HG03095 (cell line): ENCODE data around the gene FANCG.

Experiments used
- ATAC-seq: cut with Tn5 transposase; IDR thresholded peaks from one replicate; pipeline ENCODE4 v1.9.1; 2021; ENCODE audit warnings: moderate library complexity; ENCODE audit not compliant: unreplicated experiment

Gene FANCG

DNA sequence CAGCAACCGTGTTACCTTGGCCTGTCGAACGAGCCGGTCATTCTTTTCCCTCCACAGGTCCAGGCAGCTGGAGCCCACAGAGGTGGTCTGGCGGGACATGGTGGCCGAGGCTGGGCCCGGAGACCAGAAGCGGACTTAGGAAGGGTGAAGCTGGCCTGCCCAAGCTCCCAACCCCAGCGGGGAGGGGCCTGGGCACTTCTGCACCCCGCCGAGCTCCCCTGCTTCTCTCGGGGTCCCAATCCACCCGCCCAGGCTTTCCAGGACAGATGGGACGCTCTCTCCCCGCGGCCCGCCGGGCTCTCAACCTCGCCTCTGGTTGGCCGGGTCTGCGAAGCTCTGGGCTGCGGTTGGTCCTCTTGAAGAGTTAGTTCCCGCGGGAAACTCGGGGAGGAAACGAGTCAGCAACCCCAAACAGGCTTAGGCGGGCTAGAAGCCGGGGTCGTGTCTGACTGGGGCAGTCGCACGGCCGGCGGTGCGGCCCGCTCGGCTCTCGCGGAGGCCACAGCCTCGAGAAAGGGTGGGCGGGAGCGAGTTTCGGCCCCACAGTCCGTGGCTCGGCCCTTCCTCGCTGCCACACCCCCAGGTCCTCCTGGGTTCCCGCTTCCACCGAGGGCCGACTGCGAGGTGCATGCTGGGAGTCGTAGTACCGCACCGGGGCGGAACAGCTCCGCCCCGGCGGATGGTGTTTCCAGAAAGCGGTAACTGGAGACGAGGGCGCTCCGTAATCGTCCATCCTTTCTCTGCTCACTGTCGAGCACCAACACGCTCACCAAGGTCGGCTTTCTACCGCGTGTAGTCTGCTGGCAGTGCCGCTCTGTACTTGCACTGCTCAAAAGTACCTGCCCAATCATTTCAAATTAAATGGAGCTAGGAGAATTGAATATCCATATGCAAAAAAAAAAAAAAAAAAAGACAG, at the start of gene FANCG:
Gene FANCG (minus strand): TSS at position 517 of the 916 bp plus-strand sequence. CDS start 418 bp downstream, at position 99.
- ATAC-seq: peak; percentile 89

DNA sequence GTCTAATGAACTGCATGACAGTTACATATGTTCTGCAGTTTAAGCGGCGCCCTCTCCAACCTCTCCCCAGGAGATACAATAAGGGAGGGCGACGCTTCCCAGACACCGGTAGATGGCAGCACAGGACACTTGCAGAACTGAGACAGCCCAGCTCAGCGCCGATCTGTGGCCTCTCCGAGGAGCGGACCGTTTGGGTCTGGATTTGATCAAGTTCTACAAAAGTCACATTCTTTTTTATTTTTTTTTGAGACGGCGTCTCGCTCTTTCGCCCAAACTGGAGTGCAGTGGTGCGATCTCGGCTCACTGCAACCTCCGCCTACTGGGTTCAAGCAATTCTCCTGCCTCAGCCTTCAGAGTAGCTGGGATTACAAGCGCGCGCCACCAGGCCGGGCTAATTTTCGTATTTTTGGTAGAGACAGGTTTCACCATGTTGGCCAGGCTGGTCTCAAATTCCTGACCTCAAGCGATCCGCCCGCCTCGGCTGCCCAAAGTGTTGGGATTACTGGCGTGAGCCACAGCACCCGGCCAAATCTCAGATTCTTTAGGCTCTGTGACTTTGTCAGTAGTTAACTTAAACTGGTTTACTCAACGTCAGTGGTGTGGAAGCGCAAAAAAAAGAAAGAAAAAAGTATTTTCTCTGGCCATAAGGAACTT, 37.3 kb upstream of the FANCG start:
- peak; percentile 33 for ATAC-seq

DNA sequence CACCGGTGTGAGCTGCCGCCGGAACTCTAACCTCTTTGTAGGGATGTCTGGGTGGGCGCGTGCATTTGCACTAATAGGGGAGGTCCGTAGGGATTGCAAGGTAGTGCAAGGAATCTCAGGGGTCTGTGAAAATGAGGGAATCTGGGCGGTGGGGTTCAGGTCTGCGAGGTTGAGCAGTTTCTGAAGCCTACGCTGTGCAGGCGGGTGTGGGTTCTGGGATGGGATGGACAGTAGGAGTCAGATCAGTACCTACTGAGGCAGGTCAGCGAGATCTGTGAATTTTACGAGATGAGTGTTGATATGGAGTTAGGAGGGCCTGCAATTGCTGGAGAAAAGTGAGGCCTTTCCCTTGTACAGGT, 36.8 kb upstream of the FANCG start:
- no peak for ATAC-seq

DNA sequence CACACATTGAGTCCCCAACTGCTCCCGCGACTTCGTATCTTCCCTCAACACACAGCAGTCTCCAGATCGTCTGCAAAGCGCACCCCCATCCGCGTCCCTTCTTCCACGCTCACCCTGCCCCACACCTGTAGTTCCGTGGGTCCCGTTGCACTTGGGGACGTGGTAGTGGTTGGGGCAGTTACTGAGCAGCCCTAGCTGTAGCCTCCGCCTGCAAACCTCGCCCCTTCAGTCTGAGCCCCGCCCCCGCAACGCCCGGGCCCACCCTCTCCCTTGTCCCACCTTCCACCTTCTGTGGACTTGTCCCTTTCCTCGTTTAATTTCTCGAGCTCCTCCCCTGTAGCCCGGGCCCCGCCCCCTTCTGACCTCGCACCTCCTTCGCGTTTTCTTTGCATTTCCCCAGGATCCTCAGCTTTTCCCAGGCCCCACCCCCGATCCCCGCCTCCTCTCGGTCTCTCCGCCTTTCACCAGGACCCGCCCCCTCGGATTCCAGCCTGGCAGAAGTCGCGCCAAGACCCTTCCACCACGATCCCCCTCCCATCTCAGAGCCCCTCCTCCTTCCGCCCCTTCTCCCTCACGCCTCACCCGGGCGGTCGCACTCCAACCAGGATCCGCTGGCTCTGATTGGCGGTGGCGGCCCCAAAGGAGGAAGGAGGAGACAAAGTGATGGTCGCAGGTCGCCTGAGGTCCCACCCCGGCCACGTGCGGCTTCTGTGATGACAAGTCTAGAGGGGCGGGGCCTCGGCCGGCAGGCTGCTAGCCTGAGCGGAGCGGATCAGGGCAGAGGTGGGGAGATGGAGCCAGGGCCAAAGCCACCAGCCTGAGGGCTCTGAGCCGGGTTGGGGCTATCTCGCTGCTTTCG, 36.2 kb upstream of the FANCG start, which contains the start of gene ATOSB:
Gene ATOSB (minus strand): TSS at position 183 of the 859 bp plus-strand sequence. CDS start 7,588 bp downstream, outside the sequence.
- peak; percentile 53 for ATAC-seq

DNA sequence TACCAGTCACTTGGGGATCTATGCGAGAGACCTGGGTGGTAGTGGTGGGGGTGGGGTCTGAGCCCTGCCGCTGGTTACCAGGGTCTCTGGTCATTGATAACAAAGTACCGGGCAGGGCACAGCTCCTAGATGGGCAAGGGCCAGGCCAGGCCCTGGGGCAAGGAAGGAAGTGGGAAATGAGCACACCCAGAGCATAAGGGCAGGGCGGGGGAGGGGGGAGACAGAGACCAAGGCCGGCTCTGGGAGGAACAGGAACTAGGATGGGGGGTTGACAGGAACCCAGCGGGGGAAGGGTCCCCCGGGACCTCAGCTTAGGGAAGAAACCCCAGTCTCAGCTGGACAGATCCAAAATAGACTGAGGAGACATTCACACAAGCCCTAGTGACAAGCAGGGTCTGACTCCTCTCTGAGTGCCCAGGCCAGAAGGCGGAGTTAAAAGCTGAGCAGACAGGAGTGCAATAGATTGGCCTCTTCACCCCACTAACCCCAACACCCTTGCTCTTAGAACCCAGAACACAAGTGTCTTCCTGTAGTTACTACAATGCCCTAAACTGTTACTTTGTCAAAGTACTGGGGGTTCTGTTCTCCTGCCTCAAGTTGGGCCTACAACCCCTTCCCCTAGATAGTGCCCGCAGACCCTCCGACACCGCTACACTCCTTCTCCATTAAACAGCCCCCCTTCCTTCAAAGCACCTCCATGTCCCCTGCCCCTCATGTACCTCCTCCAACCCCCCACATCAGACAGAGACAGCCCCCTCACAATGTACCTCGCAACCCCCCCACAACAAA, 35.3 kb upstream of the FANCG start:
- ATAC-seq: no peak

DNA sequence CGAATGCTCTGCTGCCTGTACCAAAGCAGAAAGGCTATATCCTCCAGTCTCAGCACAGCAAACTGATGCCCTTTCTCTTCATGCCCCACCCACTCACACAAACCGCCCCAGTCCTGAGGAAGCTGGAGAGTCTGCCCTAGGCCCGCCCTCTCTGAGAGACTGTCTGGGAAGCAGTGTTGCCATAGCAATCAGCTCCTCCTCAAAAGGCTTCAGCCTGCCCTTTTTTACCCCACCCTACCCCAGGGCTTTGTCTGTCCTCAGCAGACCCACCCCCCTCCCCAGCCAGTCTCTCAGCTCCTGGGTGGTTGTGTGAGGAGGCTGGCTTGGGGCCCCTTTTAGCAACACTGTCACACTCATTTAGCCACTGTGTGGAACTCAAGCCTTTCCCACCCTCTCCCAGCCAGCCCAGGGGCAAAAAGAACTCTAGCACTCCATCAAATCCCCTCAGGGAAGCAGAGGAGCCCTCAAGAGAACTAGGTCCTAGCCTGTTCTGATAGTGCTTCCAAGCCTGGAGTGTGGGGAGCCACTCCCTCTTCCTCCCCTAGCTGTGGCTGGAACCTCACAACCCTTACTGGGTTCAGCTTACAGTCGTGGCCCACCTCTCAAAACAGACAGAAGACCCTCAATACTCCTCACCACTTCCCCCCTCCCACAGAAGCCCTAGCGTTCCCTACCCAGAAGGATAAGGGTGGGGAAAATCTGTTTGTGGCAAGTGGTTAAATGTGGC, 34.5 kb upstream of the FANCG start:
- ATAC-seq: no peak

DNA sequence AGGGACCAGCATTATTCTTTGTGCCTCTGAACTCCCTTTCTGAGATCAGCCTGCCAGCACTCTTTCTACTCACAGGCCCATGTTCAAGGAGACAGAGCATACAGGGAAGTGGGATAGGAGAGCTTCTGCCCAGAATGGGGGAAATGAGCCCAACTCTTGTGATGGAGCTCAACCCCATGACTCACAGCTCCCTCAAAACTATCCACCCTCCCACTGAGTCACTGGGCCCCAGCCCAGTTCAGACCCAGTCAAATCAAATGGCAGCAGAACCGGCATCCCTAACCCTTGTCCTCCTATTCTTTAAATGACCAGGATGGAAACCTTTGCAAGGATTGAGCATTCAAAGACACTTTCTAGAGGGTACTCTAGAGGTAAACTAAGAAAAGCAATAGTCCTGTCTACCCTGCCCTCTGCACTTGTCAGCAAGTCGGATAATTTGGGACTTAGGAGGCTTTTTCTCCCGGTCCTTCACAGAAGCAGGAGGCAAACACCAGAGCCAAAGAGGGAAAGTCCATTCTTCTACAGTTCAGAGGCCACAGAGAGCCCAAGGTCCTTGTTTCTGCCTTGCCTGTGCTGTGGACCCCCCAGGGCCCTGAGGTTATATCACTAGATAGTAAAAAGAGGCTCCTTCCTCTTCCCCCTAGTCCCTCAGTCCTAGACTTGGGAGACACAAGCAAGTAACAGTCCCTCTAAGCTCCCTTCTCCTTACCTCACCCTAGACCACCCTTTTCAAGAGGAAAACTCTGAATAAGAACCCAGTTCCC, 32.7 kb upstream of the FANCG start:
- ATAC-seq: no peak

DNA sequence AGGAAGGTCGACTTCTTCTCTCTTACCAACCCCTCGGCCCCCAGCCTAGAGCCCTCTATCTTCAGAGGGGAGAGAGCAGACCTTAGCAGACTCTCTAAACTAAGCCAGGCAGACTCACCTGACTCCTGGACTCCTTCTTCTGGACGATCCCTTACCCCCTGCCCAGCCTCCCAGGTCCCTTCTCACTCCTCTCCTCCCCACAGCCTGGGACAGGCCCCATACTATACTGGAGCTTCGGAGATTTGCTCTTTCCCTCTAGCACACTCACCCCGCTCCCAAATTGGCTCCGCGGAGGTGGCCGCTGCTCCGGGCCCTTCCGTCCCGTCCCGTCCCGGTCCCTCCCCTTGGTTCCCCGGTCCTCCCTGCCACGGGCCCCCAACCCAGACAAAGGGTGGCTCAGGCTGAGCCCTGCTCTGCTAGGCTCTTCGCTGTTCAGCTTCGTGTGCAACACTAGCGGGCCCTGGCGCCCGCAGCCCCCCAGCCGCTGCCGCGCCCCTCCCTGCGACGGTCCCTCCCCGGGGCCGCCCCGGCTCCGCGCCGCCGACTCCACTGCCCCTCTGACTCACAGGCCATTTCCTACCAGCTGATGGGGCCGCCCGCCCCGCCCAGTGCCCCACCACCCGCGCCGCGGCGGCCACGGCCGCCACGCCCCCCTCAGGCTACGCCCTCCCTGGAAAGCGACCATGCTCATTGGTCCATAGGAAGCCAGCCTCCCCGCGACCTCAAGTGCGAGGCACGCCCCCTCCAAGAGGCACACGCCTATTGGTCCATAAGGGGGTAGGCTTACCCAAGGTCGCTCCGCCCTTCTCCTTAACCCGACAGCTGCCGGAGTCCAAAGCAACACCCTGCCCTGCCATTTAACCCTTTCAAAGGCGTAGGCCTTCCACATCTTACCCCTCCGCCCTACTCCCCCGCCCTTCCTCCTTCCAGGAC, 31.5 kb upstream of the FANCG start:
- ATAC-seq: peak; percentile 66

DNA sequence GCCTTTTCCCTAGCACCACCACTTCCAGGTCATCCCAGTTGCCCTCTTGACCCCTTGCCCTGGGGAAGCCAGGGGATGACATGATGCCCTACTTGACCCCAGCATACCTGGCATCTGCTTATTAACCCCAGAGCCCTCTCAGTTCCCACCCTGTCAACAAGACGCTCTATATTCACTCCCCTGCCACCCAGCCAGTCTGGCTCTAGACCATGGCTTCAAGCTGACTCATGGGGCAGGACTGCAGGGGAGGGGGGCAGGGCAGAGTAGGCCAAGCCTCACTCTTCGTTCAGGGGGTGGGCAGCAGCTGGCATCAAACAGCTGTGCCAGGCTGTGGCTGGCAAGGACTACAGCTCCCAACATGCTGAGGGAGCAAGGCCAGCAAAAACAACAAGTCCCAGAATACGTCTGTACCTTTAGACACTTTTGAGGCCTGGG, 30.6 kb upstream of the FANCG start:
- no peak for ATAC-seq

DNA sequence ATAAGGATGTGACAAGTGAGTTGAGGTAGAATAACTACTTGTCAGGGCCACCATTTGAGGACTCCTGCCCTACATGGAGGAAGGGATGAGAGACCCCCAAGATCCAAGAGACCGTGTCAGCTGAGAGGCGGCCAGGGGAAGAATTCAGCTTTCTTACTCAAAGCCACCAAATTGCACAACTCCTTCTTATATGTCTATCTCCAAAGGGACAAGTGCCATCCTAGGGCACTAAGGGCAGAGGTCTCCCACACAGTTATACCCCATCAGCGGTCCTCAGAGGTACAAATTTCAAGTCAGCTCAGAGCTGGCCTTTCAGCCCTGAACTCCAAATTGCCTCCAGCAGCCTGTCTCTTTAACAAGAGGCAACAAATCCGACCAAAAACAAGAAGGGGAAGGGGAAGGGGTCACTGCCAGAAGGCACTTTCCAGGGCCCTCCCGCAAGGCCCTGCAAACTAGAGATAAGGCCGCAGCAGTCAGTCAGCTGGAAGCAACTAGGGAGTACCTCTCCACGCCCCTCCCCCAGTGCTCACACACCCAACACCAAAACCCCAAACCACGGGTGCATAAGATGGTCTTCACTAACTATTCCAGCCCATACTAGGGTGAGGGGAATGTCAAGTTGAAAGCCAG, 29.3 kb upstream of the FANCG start:
- no peak for ATAC-seq

DNA sequence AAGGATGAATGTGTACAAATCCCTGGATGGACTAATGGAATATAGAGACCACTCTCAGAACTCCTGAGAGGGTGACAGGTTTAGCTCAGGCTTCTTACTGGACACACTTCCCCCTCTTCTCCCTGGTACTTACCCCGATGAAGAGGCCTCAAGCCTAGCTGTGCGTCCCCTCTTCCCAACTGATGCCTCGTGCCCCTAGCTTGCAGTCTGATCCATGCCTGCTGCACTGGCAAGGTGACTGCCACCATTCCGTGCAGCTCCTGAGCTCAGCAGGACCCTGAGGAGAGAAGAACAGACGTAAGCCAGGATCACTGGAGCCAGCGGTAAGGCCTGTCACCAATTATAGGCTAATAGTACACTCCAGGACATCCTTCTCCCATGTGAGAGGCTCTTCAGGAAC, 28.7 kb upstream of the FANCG start:
- no peak for ATAC-seq

DNA sequence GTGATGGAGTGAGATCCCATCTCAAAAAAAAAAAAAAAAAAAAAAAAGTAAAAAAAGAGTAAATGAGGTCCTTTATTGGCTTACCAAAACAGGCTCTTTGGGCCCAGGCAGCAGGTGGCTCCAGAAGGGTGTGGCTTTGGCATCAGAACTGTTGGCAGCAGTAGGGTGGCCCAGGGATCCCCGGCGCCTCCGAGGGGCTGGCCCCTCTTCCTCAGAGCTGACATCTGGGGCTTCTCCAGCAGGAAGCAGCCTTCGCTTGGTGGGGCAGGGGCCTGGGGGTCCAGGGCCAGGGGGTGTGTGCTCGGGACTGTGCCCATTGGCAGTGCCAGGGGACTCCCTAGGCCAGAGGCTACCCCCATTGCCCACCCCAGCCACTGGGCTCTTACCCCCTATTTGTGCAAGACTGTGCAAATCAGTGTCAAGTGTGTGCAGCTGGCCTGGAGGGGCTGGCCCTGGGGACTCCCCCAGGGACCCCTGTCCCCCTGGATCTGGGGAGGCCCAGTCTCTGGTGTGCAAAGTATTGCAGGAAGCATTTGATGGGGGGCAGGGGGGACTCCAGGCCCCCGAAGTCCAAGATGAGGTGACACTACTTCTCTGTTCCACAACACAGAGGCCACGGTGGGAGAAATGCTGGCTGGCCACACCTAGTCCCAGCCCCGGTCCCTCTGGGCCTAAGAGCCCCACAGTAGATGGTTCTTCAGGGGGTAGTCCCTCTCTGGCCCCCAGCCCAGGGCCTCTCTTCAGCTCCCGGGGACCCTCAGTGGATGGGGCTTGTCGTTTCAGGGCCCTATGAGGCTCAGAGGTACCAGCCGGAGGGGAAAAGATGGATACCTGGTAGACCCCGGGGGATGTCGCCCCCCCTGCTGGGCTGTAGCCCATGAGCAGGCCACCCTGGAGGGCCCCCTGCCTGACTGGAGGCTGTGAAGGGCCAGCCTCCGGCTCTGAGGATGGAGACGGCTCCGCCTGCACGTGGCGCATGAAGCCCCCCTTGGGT, 27.9 kb upstream of the FANCG start:
- ATAC-seq: no peak

DNA sequence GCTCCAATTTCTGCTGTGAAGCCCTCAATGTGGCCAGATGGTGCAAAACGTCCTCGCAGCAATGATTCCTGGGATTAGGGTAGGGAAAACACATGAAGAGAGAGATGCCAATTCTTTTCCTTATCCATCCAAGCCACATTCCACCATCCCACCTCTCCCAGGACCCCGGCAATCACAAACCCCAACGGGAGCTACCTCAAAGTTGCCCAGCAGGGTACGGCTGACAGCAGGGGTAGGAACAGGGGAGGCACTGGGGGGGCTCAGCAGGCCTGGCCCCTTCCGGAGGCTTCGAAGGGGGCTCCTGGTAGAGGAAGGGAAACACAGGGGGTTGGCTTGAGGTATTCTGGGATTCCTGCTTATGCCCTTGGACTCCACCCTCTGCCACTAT, 26.6 kb upstream of the FANCG start:
- ATAC-seq: no peak

DNA sequence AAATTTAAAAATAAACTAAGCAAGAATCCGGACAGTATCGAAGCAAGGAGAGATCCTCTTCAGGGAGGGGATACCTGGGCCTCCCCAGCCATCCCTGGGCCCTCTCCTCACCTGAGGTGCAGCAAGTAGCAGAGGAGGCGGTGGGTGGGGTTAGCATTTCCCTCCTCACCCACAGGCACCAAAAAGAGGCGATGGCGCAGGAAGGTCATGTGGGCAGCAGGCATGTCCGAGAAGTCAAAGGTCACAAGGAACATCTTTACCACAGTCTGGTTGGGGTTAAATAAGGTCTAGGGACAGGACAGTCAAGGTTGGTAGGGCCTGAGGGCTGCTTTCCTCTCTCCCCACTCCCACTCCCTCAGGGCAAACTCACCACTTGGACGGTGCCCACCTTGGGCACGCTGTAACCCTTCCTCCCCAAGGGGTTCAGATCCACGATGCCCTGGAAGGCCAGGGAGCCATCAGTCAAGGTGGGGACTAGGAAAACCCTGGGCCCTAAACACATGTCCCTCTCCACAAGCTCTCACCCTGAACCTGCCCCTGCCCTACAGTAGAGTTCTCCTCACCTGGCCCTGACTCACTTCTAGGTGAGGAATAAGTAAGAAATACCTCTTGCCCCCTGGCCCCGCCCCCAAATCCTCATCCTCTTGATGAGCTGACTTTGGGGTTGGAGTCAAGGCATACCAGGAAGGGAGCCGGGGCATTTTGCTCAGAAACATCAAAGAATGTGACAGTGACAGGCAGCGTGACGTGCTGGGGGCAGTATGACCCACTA, 26.0 kb upstream of the FANCG start:
- ATAC-seq: no peak

DNA sequence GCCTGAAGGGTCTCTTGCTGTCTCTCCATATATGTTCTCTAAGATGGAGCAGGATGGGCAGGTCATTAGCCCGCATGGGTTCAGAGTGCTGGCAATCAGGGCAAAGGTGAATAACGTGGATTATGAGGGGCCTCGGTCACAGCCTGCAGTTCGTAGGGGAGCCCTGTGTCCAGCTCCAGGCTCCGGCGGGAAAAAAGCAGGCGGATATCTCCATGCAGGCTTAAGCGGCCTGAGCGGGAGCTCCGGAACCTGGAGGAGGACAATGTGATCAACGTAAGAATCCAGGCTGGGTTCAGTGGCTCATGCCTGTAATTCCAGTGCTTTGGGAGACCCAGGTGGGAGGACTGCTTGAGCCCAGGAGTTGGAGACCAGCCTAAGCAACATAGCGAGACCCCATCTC, 25.4 kb upstream of the FANCG start:
- ATAC-seq: no peak

DNA sequence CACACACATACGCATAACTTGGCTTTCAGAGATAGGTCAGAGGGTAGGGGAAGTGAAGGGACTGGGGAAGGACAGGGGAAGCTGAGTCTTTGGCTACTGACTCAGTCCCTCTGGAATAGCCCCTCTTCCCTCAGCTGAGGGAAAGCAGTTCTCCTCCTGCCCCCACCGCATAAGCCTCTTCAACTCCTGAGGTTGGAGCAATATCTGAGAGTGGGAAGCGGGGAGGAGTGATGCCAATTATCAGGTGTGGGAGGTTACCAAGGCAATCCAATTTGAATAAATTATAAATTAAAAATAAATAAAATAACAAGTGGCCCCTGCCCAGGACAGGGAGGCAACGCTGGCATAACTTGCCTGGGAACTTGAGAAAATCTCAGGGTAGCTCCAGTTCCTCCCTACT, 24.8 kb upstream of the FANCG start:
- ATAC-seq: no peak
